ENCODE data around the gene SMIM20.

DNA sequence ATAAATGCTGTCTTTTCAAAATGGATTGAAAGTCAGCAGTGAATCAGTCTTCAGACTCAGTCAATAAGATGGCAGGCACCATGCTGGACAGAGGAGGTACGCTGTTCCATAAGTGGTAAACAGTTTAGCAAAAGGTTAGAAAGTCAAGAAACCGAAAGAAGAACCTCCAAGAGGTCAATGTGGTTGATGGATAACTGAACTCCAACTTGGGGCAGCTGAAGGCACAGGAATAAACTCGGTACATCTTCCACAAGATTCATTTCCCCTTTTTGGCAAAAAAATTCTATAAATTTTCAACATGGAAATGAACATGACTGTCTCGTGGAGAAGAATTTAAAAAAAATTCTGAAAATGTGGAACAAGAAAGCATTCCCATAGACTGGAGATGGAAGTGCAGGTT, 32.8 kb upstream of the SMIM20 start:
- TF ChIP-seq RAD21 (IDR thresholded peaks at IDR 0.05; ENCODE audit: low read depth) (no peak), EP300 (IDR thresholded peaks at IDR 0.05; ENCODE audit: borderline replicate concordance) (no peak), YY1 (IDR thresholded peaks at IDR 0.05; ENCODE audit: low read depth) (no peak), CREB1 (IDR thresholded peaks at IDR 0.05; ENCODE audit: low read depth) (no peak), CEBPB (IDR thresholded peaks at IDR 0.05) (no peak)
- TF ChIP-seq, protein P1, sequence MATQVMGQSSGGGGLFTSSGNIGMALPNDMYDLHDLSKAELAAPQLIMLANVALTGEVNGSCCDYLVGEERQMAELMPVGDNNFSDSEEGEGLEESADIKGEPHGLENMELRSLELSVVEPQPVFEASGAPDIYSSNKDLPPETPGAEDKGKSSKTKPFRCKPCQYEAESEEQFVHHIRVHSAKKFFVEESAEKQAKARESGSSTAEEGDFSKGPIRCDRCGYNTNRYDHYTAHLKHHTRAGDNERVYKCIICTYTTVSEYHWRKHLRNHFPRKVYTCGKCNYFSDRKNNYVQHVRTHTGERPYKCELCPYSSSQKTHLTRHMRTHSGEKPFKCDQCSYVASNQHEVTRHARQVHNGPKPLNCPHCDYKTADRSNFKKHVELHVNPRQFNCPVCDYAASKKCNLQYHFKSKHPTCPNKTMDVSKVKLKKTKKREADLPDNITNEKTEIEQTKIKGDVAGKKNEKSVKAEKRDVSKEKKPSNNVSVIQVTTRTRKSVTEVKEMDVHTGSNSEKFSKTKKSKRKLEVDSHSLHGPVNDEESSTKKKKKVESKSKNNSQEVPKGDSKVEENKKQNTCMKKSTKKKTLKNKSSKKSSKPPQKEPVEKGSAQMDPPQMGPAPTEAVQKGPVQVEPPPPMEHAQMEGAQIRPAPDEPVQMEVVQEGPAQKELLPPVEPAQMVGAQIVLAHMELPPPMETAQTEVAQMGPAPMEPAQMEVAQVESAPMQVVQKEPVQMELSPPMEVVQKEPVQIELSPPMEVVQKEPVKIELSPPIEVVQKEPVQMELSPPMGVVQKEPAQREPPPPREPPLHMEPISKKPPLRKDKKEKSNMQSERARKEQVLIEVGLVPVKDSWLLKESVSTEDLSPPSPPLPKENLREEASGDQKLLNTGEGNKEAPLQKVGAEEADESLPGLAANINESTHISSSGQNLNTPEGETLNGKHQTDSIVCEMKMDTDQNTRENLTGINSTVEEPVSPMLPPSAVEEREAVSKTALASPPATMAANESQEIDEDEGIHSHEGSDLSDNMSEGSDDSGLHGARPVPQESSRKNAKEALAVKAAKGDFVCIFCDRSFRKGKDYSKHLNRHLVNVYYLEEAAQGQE (IDR thresholded peaks at IDR 0.05; ENCODE audit: low read depth) = no peak
- TF ChIP-seq, protein P2, sequence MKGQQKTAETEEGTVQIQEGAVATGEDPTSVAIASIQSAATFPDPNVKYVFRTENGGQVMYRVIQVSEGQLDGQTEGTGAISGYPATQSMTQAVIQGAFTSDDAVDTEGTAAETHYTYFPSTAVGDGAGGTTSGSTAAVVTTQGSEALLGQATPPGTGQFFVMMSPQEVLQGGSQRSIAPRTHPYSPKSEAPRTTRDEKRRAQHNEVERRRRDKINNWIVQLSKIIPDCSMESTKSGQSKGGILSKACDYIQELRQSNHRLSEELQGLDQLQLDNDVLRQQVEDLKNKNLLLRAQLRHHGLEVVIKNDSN (IDR thresholded peaks at IDR 0.05) = no peak

Measured in Ishikawa (cell line).